ENCODE results near the gene VPS29.
"Not testable (repeated sequence)": the region's sequence is repeated elsewhere in the genome, so short reads cannot be mapped to it uniquely, and the experiment has no call there.

VPS29 gene

GRCh38 chr12:110501752-110502738 lies at the start of gene VPS29, which contains the start of gene RAD9B:
VPS29 (minus strand) TSS chr12:110502111; CDS start chr12:110502051, 60 bp downstream.
RAD9B (plus strand) TSS chr12:110502331; CDS start chr12:110502338, 7 bp downstream.
- no peak for FAIRE-seq

DNA sequence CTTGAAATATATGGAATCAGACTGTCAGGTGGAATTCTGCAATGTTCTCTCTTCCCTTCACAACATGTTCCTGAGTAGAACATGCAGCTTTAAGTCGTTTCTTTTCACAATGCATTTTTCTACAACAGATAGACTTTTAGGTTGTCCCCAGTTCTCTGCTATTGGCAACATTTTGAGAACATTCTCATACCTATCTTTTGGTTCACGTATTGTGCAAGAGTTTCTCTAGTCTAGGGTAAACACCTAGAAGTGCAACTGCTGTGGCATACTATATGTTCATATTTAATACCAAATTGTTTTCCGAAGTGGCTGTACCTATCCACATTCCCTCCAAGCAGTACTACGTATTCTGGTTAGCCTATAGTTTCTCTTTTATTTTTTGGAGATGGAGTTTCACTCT lies 49.1 kb upstream of the VPS29 start:
- FAIRE-seq = no peak

DNA sequence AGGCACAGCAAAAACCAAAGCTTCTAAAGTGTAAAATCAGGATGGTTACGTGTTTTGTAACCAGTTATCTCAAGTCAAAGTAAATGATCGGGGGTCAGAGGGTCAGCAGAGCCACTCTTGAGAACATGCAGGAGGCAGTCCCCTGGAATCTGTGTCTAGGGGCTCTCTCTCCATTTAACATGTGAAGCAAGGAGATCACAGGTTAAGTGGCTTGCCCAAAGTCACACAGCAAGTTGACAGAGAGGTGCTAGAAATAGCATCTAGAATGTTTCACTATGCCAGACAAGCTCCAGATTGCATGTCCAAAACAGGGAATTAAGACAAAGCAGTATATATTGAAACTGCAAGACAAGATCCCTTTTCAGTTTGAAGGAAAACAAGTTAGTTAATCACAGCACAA lies 47.8 kb upstream of the VPS29 start:
- no peak for FAIRE-seq

- no peak for FAIRE-seq
Measured at GRCh38 chr12:110548678-110549077, 46.8 kb upstream of the VPS29 start.

- FAIRE-seq = no peak
Measured at GRCh38 chr12:110547090-110547489, 45.2 kb upstream of the VPS29 start.

- no peak for FAIRE-seq
Measured at GRCh38 chr12:110546339-110546738, 44.4 kb upstream of the VPS29 start.

DNA sequence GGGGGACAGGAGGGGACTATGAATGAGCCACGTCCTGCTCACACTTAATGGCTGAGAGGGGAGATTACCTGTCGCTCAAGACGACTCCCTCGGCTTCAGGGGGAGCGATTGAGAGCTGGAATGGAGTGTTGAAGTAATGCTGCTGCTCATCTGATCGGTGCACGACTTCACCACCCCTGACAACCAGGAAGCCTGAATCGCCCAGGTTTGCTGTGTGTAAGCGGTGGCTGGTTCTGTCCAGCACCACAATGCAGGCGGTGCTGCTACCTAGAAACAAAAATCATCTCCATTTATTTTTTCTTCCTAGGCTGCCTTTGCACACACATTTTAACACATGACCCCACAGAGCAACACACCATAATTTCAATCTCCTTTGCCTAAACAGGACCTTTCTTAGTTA lies 43.9 kb upstream of the VPS29 start:
- FAIRE-seq = no peak

DNA sequence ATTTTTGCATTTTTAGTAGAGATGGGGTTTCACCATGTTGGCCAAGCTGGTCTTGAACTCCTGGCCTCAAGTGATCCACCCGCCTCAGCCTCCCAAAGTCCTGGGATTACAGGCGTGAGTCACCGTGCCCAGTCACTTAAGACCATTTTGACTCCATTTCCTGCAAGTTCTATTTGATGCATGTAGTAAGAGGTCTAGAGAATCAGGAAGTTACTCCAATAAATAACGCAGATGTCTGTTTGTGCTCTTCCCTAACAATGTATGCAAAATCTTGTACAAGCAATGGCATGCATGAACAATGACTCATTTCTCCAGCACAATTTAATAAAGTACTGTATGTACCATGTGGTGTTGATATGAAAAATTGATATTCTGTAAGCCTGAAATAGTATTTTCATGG lies 43.3 kb upstream of the VPS29 start:
- not testable (repeated sequence) for FAIRE-seq

GRCh38 chr12:110543965-110544364 lies 42.1 kb upstream of the VPS29 start:
- no peak for FAIRE-seq

- no peak for FAIRE-seq
Measured at GRCh38 chr12:110543252-110543959, 41.5 kb upstream of the VPS29 start.

DNA sequence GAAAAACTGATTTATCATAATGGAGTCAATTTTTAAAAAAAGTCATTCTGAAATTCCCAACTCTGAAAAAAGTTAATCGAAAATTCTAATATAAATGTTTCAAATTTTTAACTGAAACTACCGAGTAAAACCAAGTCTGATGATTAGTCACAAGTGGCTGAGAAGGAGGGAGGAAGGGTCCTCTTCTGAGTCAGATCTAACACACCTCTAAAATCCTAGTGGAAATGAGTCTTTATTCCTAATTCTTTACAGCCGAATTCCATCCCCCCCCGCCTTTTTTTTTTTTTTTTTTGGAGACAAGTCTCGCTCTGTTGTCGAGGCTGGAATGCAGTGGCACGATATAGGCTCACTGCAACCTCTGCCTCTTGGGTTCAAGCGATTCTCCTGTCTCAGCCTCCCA lies 38.1 kb upstream of the VPS29 start:
- no peak for FAIRE-seq

GRCh38 chr12:110538869-110539622 lies 37.1 kb upstream of the VPS29 start:
- FAIRE-seq = no peak

DNA sequence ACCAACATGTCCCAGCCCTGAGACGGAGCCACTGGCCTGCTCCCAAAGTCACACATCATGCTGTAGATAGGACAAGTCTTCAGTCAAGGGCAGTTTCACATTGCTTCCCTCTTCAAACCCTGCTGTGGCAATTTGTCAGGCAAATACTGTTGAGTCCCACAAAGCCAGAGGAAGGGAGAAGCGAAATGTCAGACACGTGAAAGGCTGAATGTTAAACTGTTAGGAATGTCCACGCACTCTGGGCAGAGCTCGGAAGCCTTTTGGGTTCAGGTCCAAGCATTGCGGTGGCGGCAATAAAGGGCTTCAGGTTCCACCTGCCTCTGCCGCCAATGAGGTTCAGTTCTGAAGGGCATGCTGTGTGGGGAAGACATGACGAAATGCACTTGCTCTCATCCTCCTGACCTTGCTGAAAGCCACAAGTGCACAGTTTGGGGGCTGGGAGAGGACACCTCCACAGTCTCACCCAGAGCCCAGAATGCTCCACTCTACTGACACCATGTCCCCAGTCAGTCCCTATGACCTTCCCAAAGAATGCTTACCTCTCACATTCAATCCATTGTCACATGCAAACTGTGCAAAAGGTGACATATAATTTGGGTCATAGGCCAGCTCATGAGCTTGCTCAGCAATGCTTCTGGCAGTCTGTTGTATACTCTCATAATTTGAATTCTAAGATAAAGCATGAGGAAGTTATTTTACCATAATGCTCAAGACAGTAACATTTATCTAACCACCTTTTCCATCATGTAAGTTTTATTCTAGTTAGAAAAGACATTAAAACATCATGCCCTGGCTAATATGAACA lies 35.9 kb upstream of the VPS29 start:
- no peak for FAIRE-seq

DNA sequence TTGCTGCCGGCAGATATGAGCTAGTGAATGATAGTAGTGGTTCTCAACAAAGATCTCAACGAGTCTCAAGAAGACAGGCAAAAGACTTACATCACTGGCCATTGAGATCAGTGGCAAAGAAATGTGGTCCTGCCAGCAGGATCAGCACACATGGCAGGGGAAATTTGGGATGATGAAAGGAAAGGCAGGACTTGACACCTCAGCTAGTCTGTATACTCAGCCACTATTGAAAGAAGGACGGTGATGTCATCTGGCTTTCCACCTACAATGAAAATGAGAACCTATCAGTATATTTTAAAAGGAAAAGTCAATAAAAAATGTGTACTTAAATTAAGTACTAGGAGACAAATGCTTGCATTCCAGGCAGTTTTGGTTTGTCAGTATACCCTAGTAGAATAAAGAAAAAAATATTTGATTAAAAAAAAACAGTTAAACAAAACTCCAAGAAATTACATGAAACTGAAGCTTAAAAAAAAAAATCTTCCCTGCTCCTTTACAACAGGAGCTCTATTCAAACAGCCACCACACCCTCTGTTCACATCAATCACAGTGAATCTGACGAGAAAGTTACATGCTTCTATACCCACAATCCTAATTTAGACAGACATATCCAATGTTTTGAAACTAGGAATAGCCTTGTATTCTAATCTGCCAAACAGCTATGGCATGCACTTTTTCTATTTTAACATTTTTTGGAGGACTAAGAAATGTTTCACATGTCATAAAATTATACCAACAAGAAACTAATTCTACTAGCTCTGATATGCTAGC lies 35.1 kb upstream of the VPS29 start:
- no peak for FAIRE-seq

DNA sequence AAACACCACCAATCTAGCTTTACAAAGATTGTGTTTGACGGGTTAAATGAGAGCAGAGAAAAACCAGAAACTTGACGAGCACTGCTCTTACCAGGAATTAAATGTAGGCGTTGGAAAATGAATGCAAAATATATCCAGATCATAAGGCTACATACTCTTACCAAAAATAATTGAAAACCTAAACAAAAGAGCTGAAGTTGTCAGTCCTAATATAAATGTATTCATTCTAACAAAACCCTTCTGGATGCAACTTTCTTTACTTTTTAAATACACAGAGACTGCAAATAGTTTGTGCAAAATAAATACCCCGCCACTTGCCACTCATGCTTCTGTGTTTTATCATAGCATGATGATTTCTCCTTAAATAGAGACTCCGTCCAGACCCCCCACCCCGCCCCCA lies 32.9 kb upstream of the VPS29 start:
- FAIRE-seq = peak; percentile 5

DNA sequence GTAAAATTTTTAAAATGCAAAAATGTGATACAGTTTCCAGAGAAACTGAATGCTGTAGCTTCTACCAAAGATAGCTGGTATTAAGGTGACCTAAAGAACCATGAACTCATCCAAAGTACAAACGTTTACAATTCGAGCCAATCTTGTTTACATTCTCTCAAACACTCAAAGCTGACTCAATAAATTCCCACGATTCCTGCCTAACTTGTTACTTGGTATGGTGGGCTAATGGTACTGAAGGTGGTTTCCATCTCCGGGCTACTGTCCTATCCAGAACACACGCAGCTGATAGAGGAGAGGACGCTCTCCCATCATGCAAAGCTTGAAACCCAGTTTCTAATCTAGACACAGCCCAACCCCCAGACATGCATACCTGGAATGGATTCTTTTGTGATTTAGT lies 31.7 kb upstream of the VPS29 start:
- FAIRE-seq = no peak

DNA sequence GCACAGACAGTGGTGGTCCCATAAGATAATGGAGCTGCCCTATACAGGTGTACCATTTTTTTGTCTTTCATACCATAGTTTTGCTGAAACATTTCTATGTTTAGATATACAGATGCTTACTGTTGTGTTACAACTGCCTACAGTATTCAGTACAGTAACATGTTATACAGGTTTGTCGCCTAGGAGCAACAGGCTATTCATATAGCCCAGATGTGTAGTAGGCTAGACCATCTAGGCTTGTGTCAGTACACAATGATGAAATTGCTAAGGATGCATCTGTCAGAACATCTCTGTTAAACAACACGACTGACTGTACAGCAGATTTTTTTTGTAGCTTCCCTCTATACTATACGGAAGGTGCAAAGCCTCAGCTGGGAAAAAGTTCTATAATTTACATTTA lies 30.7 kb upstream of the VPS29 start:
- no peak for FAIRE-seq

DNA sequence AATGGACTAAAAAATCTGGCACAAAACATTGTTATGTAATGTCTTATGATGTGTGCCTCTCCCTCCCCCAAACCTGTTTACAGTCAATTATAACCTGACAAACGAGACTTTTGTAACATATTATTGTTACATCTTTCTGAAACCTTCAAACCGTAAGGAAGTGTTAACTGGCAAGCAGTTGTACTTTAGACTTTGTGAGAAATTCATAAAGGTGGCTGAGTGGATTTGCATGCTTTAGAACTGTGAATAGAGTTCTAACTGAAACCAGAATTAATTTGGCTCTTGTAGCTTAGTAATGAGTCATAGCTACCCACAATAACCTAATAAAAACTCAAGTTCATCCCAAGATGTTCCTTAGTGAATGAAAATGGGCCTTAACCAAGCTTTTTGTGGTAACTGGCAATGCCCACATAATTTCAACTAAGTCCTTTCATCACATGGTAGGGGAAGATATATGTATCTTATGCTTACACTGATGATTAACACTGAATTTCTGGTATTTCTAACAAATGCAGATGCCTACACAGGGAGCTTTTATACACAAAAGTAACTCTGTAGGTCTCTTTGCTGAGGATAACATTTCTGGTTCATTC lies 29.9 kb upstream of the VPS29 start:
- no peak for FAIRE-seq

DNA sequence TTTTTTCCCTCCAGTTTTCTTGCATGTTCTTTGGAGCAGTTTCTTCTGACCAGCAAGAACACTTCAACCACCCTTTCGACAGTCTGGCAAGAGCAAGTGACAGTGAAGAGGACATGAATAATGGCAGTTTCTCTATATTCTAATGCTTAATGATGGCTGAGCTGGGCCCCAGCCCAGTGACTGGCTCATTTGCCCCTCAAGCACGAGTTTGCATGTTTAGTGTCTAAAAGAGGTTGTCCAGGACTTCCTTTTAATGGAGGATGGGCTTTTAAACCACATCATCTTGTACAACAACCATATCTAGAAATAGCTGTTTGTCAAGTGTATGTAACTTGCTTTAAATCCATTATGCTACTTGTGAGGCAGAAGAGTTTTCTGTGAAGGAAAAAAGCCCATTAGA lies 28.6 kb upstream of the VPS29 start:
- no peak for FAIRE-seq

- no peak for FAIRE-seq
Measured at GRCh38 chr12:110528277-110528839, 26.4 kb upstream of the VPS29 start.

Measured in colon (tissue), 2 donors.